Vagina (tissue), 2 donors: Measurements from ENCODE around the gene INHBA.

ENCODE experiments used
- CTCF ChIP-seq, 3 experiments: fragments of 450-650 bp in 2 of 3; fragments of 200-600 bp in 1 of 3; sonication (generic) in 1 of 3; IDR thresholded peaks; one replicate each; pipeline ENCODE4 v1.5.1; 2017 to 2019; ENCODE audit warnings: antibody characterized with exemption in 3 of 3, mild to moderate bottlenecking in 2 of 3, moderate library complexity in 2 of 3
- POLR2A ChIP-seq, 2 donors: fragments of 450-650 bp; IDR thresholded peaks; one replicate each; pipeline ENCODE4 v1.6.1; 2017; ENCODE audit warnings: antibody characterized with exemption in 2 of 2, mild to moderate bottlenecking in 2 of 2, moderate library complexity in 2 of 2
- POLR2AphosphoS5 ChIP-seq, 2 donors: sonication (generic); formaldehyde crosslinking; IDR thresholded peaks; one replicate each; pipeline ENCODE4 v1.9.0; 2017; ENCODE audit warnings: antibody characterized with exemption in 2 of 2, mild to moderate bottlenecking in 2 of 2, low read depth in 1 of 2; ENCODE audit not compliant: insufficient read depth in 1 of 2

- TF ChIP-seq CTCF (IDR thresholded peaks at IDR 0.05) (no peak), POLR2A (IDR thresholded peaks at IDR 0.05) (no peak), POLR2AphosphoS5 (IDR thresholded peaks at IDR 0.05; ENCODE audit: insufficient read depth in 1 of 2, low read depth in 1 of 2) (no peak)
These were observed 29.5 kb upstream of the INHBA start for GRCh38 chr7:41732436-41732785.
